A375 (cell line): ENCODE data around the gene LSG1. TPM values are rescaled to one million over a fixed set of nuclear protein-coding genes. Genes with fewer than 3 reads are reported as not detected.

Source experiments
- small RNA-seq: library from RNA; depleted of rRNA; stranded (forward); fragments of <200 nt; gene quantifications from one replicate; pipeline ENCODE3, GENCODE V24; 2014
- total RNA-seq: library from RNA; depleted of rRNA; stranded (reverse); fragments of >200 nt; shearing (Covaris generic); gene quantifications from 2 replicates; pipeline ENCODE4 v1.2.3, GENCODE V29; 2014; rRNA removed

The LSG1 gene
- total RNA-seq: 37.9 and 44.6 TPM in 2 replicates

GRCh38 chr3:194671900-194672808 lies at the start of gene LSG1:
Gene LSG1 (minus strand): TSS chr3:194672191. CDS start chr3:194672162, 29 bp downstream.

GRCh38 chr3:194685718-194686413 lies 13.9 kb upstream of the LSG1 start, which contains the start of gene FAM43A:
Gene FAM43A (plus strand): TSS chr3:194685883. CDS start chr3:194686827, 944 bp downstream.

GRCh38 chr3:194633349-194634004 lies 38.5 kb downstream of the LSG1 start, which contains the start of gene TMEM44:
Gene TMEM44 (minus strand): TSS chr3:194633419. CDS start chr3:194633215, 204 bp downstream.

Small RNAs within 50 kb of the gene (small RNA-seq; reads per million reads assigned to genes)
- not detected for gene AC046143.2

Other genes starting within 250 kb of the LSG1 start
- gene ATP13A3, start 185.2 kb downstream of the LSG1 start, total RNA-seq: 108 and 114 TPM in 2 replicates
- 11.8 and 17.8 TPM in 2 replicates for gene TMEM44, start 38.8 kb downstream of the LSG1 start, total RNA-seq
- gene FAM43A, start 13.7 kb upstream of the LSG1 start, total RNA-seq: 26.0 and 28.2 TPM in 2 replicates